SK-N-SH (cell line): Measurements from ENCODE around the gene BTBD7.

ENCODE experiments used
- EZH2phosphoT487 ChIP-seq: fragments of 200-600 bp; sonication (generic); IDR thresholded peaks from 2 replicates; pipeline ENCODE4 v1.6.1; 2017; ENCODE audit warnings: low read depth, mixed run types, mild to moderate bottlenecking, antibody characterized with exemption, moderate library complexity, borderline replicate concordance
- FOSL2 ChIP-seq: IDR thresholded peaks from 2 replicates; pipeline ENCODE4 v1.4.0; 2012; ENCODE audit warnings: low read depth, mild to moderate bottlenecking, moderate library complexity, borderline replicate concordance
- GABPA ChIP-seq: IDR thresholded peaks from 2 replicates; pipeline ENCODE4 v1.4.0; 2012; ENCODE audit warnings: low read depth, mild to moderate bottlenecking
- MEF2A ChIP-seq: IDR thresholded peaks from 2 replicates; pipeline ENCODE4 v1.4.0; 2012; ENCODE audit warnings: low read depth, borderline replicate concordance
- POLR2AphosphoS5 ChIP-seq: IDR thresholded peaks from 2 replicates; pipeline ENCODE4 v1.6.1; 2012; ENCODE audit warnings: low read depth, low read length
- RAD21 ChIP-seq: IDR thresholded peaks from 2 replicates; pipeline ENCODE4 v1.6.1; 2012; ENCODE audit warnings: mild to moderate bottlenecking, low read length
- RFX5 ChIP-seq: IDR thresholded peaks from 2 replicates; pipeline ENCODE4 v1.6.1; 2012; ENCODE audit warnings: mild to moderate bottlenecking, improper control_type of control experiment, low read length
- RXRA ChIP-seq: IDR thresholded peaks from 2 replicates; pipeline ENCODE4 v1.4.0; 2012; ENCODE audit warnings: low read depth, mild to moderate bottlenecking, borderline replicate concordance
- SIN3A ChIP-seq: IDR thresholded peaks from 2 replicates; pipeline ENCODE4 v1.6.1; 2012; ENCODE audit warnings: low read depth, mild to moderate bottlenecking, low read length, moderate library complexity, borderline replicate concordance
- TF ChIP-seq, protein P1 (sequence below): fragments of 200-600 bp; sonication (generic); IDR thresholded peaks from 2 replicates; pipeline ENCODE4 v1.6.1; 2017; ENCODE audit warnings: antibody characterized with exemption, mild to moderate bottlenecking, moderate library complexity
- TF ChIP-seq, protein P2 (sequence below): IDR thresholded peaks from 2 replicates; pipeline ENCODE4 v1.6.1; 2012; ENCODE audit warnings: mild to moderate bottlenecking, low read depth, low read length, moderate library complexity
- TF ChIP-seq, protein P3 (sequence below): fragments of 150-350 bp; IDR thresholded peaks from 2 replicates; pipeline ENCODE4 v1.6.1; 2017; ENCODE audit warnings: antibody characterized with exemption, low read length, low read depth, borderline replicate concordance
- TF ChIP-seq, protein P4 (sequence below): IDR thresholded peaks from 2 replicates; pipeline ENCODE4 v1.4.0; 2012; ENCODE audit warnings: low read depth, borderline replicate concordance

DNA sequence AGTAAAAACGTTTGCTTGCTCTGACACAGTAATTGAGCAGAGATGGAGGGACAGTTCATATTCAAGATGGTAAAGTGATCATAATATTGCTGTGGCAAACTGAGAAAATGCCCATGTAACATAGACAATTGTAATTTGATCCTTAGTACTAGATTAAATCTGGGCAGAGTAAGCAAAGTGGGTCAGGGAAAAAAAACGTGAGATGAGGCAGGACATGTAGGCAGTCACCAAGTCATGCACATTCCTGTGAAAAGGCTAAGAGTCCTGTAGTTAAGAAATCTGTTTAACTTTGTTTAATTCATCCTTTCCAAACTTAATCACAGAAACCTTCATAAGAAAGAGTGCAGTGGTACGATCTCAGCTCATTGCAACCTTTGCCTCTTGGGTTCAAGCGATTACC, 16.1 kb downstream of the BTBD7 start:
- no peak for TF ChIP-seq POLR2AphosphoS5
- no peak for TF ChIP-seq GABPA
- TF ChIP-seq, protein P1, sequence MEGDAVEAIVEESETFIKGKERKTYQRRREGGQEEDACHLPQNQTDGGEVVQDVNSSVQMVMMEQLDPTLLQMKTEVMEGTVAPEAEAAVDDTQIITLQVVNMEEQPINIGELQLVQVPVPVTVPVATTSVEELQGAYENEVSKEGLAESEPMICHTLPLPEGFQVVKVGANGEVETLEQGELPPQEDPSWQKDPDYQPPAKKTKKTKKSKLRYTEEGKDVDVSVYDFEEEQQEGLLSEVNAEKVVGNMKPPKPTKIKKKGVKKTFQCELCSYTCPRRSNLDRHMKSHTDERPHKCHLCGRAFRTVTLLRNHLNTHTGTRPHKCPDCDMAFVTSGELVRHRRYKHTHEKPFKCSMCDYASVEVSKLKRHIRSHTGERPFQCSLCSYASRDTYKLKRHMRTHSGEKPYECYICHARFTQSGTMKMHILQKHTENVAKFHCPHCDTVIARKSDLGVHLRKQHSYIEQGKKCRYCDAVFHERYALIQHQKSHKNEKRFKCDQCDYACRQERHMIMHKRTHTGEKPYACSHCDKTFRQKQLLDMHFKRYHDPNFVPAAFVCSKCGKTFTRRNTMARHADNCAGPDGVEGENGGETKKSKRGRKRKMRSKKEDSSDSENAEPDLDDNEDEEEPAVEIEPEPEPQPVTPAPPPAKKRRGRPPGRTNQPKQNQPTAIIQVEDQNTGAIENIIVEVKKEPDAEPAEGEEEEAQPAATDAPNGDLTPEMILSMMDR: no peak
- no peak for TF ChIP-seq FOSL2
- TF ChIP-seq SIN3A: no peak
- no peak for TF ChIP-seq RXRA
- TF ChIP-seq, protein P2, sequence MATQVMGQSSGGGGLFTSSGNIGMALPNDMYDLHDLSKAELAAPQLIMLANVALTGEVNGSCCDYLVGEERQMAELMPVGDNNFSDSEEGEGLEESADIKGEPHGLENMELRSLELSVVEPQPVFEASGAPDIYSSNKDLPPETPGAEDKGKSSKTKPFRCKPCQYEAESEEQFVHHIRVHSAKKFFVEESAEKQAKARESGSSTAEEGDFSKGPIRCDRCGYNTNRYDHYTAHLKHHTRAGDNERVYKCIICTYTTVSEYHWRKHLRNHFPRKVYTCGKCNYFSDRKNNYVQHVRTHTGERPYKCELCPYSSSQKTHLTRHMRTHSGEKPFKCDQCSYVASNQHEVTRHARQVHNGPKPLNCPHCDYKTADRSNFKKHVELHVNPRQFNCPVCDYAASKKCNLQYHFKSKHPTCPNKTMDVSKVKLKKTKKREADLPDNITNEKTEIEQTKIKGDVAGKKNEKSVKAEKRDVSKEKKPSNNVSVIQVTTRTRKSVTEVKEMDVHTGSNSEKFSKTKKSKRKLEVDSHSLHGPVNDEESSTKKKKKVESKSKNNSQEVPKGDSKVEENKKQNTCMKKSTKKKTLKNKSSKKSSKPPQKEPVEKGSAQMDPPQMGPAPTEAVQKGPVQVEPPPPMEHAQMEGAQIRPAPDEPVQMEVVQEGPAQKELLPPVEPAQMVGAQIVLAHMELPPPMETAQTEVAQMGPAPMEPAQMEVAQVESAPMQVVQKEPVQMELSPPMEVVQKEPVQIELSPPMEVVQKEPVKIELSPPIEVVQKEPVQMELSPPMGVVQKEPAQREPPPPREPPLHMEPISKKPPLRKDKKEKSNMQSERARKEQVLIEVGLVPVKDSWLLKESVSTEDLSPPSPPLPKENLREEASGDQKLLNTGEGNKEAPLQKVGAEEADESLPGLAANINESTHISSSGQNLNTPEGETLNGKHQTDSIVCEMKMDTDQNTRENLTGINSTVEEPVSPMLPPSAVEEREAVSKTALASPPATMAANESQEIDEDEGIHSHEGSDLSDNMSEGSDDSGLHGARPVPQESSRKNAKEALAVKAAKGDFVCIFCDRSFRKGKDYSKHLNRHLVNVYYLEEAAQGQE: no peak
- TF ChIP-seq, protein P3, sequence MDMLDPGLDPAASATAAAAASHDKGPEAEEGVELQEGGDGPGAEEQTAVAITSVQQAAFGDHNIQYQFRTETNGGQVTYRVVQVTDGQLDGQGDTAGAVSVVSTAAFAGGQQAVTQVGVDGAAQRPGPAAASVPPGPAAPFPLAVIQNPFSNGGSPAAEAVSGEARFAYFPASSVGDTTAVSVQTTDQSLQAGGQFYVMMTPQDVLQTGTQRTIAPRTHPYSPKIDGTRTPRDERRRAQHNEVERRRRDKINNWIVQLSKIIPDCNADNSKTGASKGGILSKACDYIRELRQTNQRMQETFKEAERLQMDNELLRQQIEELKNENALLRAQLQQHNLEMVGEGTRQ: no peak
- no peak for TF ChIP-seq MEF2A
- no peak for TF ChIP-seq RFX5
- no peak for TF ChIP-seq RAD21
- no peak for TF ChIP-seq EZH2phosphoT487
- TF ChIP-seq, protein P4, sequence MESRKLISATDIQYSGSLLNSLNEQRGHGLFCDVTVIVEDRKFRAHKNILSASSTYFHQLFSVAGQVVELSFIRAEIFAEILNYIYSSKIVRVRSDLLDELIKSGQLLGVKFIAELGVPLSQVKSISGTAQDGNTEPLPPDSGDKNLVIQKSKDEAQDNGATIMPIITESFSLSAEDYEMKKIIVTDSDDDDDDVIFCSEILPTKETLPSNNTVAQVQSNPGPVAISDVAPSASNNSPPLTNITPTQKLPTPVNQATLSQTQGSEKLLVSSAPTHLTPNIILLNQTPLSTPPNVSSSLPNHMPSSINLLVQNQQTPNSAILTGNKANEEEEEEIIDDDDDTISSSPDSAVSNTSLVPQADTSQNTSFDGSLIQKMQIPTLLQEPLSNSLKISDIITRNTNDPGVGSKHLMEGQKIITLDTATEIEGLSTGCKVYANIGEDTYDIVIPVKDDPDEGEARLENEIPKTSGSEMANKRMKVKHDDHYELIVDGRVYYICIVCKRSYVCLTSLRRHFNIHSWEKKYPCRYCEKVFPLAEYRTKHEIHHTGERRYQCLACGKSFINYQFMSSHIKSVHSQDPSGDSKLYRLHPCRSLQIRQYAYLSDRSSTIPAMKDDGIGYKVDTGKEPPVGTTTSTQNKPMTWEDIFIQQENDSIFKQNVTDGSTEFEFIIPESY: no peak
